NB4 (cell line): ENCODE measurements around the gene EXOC4.
A peak's percentile ranks its signal among the peaks of the same experiment; 100 is the strongest.

ENCODE experiments used
- DNase-seq: peaks from one replicate; pipeline ENCODE4 v3.0.0; 2010; ENCODE audit warnings: low read depth
- H3K4me3 ChIP-seq: one replicate; pipeline ENCODE4 v1.5.1; 2011; ENCODE audit warnings: mild to moderate bottlenecking, low read depth, low read length, moderate library complexity
- CTCF ChIP-seq: IDR thresholded peaks from one replicate; pipeline ENCODE4 v1.5.1; 2012; ENCODE audit warnings: low read depth, low read length
- MAX ChIP-seq: IDR thresholded peaks from 2 replicates; pipeline ENCODE4 v1.6.1; 2011; ENCODE audit warnings: low read depth, low read length
- MYC ChIP-seq: IDR thresholded peaks from 2 replicates; pipeline ENCODE4 v1.6.1; 2011; ENCODE audit warnings: low read depth, low read length
- POLR2A ChIP-seq: IDR thresholded peaks from 2 replicates; pipeline ENCODE4 v1.6.1; 2011; ENCODE audit warnings: mild to moderate bottlenecking; ENCODE audit not compliant: insufficient read length; ENCODE audit errors: extremely low read depth

EXOC4 gene

GRCh38 chr7:133850497-133851280 lies 597.8 kb downstream of the EXOC4 start:
- DNase-seq = no peak
- no peak for TF ChIP-seq POLR2A
- no peak for TF ChIP-seq MAX
- no peak for TF ChIP-seq MYC
- TF ChIP-seq CTCF = no peak
- H3K4me3 ChIP-seq = no peak overlapping the region

GRCh38 chr7:133851411-133851810 lies 598.5 kb downstream of the EXOC4 start:
- no peak overlapping the region for H3K4me3 ChIP-seq
- DNase-seq = no peak
- TF ChIP-seq MYC (no peak), POLR2A (no peak), CTCF (no peak), MAX (no peak)

GRCh38 chr7:133853706-133854276 lies 600.9 kb downstream of the EXOC4 start:
- TF ChIP-seq POLR2A (no peak), CTCF (peak; percentile 55)
- peak; percentile 79 for DNase-seq
- no peak overlapping the region for H3K4me3 ChIP-seq

GRCh38 chr7:133854739-133855138 lies 601.9 kb downstream of the EXOC4 start:
- DNase-seq = peak; percentile 60
- no peak overlapping the region for H3K4me3 ChIP-seq
- TF ChIP-seq MYC (no peak), CTCF (peak; percentile 41)

- no peak overlapping the region for H3K4me3 ChIP-seq
- TF ChIP-seq MYC (no peak), MAX (no peak), CTCF (no peak), POLR2A (no peak)
- no peak for DNase-seq
Observed at GRCh38 chr7:133857376-133858119, 604.7 kb downstream of the EXOC4 start.

- TF ChIP-seq MAX = no peak
- no peak for TF ChIP-seq CTCF
- no peak for TF ChIP-seq POLR2A
- TF ChIP-seq MYC = no peak
- no peak for DNase-seq
- H3K4me3 ChIP-seq = no peak overlapping the region
Observed at GRCh38 chr7:133858311-133858710, 605.4 kb downstream of the EXOC4 start.
